GM18511 (cell line): ENCODE data around the gene PTPRZ1.

Source experiments
- ATAC-seq: cut with Tn5 transposase; IDR thresholded peaks from one replicate; pipeline ENCODE4 v1.9.1; 2021; ENCODE audit warnings: mild to moderate bottlenecking, moderate library complexity; ENCODE audit not compliant: unreplicated experiment

Gene PTPRZ1

GRCh38 chr7:122103064-122103463 is 230.1 kb downstream of the PTPRZ1 start:
- no peak for ATAC-seq
